ENCODE data around the gene RPA1. TPM values are rescaled to one million over a fixed set of nuclear protein-coding genes. Genes with fewer than 3 reads are reported as not detected.

Gene RPA1
- total and polyA plus RNA-seq, 10 of the 15 experiments (the other 5 are each of a cell fraction or from before 2014, with no cell fraction given) = 35.9 to 198 (median 71.2) TPM

- H3K36me3 ChIP-seq (ENCODE audit: control insufficient read depth in 2 of 2, insufficient read depth in 2 of 2, low read length in 1 of 2) = peaks cover 4 to 6% of the 10 kb centered on the region in 2 experiments; a peak in 3 of 4 replicates
- H3K27ac ChIP-seq (ENCODE audit: control insufficient read depth, insufficient read depth) = no peak overlapping the region
- ChIA-PET RAD21 (ENCODE audit: unreplicated experiment) (no interaction called here), SMC1A (ENCODE audit: uncharacterized antibody, unreplicated experiment) (no interaction called here), POLR2A (no interaction called here), CTCF (interaction anchor here (1.5 kb wide), 1 partner anchor 54 kb away, joined by 3 read pairs; no protein-coding TSS in a partner anchor)
- H4K20me1 ChIP-seq (ENCODE audit: control insufficient read depth, insufficient read depth) = no peaks in the 10 kb centered on the region
- DNase-seq (ENCODE audit: low read depth, low spot score) = no peak
- 96% methylated on average over 20 of the region's 20 CpGs for WGBS (ENCODE audit: insufficient coverage, insufficient replicate concordance, low lambda C conversion rate, missing lambda C conversion rate)
- no peaks in the 10 kb centered on the region for H3K9me3 ChIP-seq (replicated peaks; ENCODE audit: control insufficient read depth, insufficient read depth, low read length)
- no peaks in the 10 kb centered on the region for H3K79me2 ChIP-seq (ENCODE audit: control insufficient read depth, insufficient read depth, low read length)
- ATAC-seq = no peak
- no peak overlapping the region for H2AFZ ChIP-seq (ENCODE audit: control insufficient read depth, low read depth, low read length)
- FAIRE-seq = no peak
- no peak overlapping the region for H3K9ac ChIP-seq (ENCODE audit: control insufficient read depth, insufficient read depth, low read length)
- no peak overlapping the region for H3K4me3 ChIP-seq
- intact Hi-C loops (cut with micrococcal nuclease; ENCODE audit: unreplicated experiment) = no loop called here
- BruUV-seq (replicated peaks) = no TSS peak
- no peak for TF ChIP-seq MLLT1 (IDR thresholded peaks at IDR 0.05)
- TF ChIP-seq USF2 (IDR thresholded peaks at IDR 0.05; ENCODE audit: borderline replicate concordance, low read depth, low read length) = no peak
- no peak for TF ChIP-seq CHD1 (IDR thresholded peaks at IDR 0.05; ENCODE audit: low read depth, low read length)
- H3K27me3 ChIP-seq (replicated peaks in 1 of 2; ENCODE audit: control insufficient read depth in 2 of 2, insufficient read depth in 2 of 2, low read length in 1 of 2) = no peaks in the 10 kb centered on the region
- H3K4me1 ChIP-seq (ENCODE audit: control insufficient read depth, insufficient read depth, low read length) = no peaks in the 10 kb centered on the region
- no peak overlapping the region for H3K4me2 ChIP-seq (ENCODE audit: control insufficient read depth, insufficient read depth)
- in situ Hi-C loops (cut with MboI) = no loop called here
Measured at GRCh38 chr17:1810450-1811103, 19.2 kb upstream of the RPA1 start.

- no peak for DNase-seq (ENCODE audit: low read depth, low spot score)
- ChIA-PET CTCF (interaction anchor here (0.9 to 2.1 kb wide), 3 partner anchors 10 to 91 kb away, joined by 4 to 5 read pairs (median 4); no protein-coding TSS in a partner anchor), RAD21 (ENCODE audit: unreplicated experiment) (no interaction called here), POLR2A (no interaction called here), SMC1A (ENCODE audit: uncharacterized antibody, unreplicated experiment) (no interaction called here)
- H2AFZ ChIP-seq (ENCODE audit: control insufficient read depth, low read depth, low read length) = no peak overlapping the region
- intact Hi-C loops (cut with micrococcal nuclease; ENCODE audit: unreplicated experiment) (no loop called here), in situ Hi-C loops (cut with MboI) (no loop called here)
- no peak overlapping the region for H3K4me3 ChIP-seq
- BruUV-seq (replicated peaks) = no TSS peak
- no peak for FAIRE-seq
- no peak for TF ChIP-seq NR2C1 (IDR thresholded peaks at IDR 0.05)
- no peak for TF ChIP-seq USF1 (IDR thresholded peaks at IDR 0.05; ENCODE audit: borderline replicate concordance, extremely low read length, insufficient read depth, low read depth, low read length)
- TF ChIP-seq FOS (IDR thresholded peaks at IDR 0.05; ENCODE audit: borderline replicate concordance, extremely low read depth, insufficient read length) = no peak
- H3K27ac ChIP-seq (ENCODE audit: control insufficient read depth, insufficient read depth) = no peak overlapping the region
- 95% methylated on average over 5 of the region's 5 CpGs for WGBS (ENCODE audit: insufficient coverage, insufficient replicate concordance, low lambda C conversion rate, missing lambda C conversion rate)
- no peaks in the 10 kb centered on the region for H3K27me3 ChIP-seq (replicated peaks in 1 of 2; ENCODE audit: control insufficient read depth in 2 of 2, insufficient read depth in 2 of 2, low read length in 1 of 2)
- no peaks in the 10 kb centered on the region for H3K4me1 ChIP-seq (ENCODE audit: control insufficient read depth, insufficient read depth, low read length)
- no peak for ATAC-seq
- no peak overlapping the region for H3K4me2 ChIP-seq (ENCODE audit: control insufficient read depth, insufficient read depth)
- H3K79me2 ChIP-seq (ENCODE audit: control insufficient read depth, insufficient read depth, low read length) = no peaks in the 10 kb centered on the region
- peaks cover 4 to 6% of the 10 kb centered on the region in 2 experiments; a peak in 3 of 4 replicates for H3K36me3 ChIP-seq (ENCODE audit: control insufficient read depth in 2 of 2, insufficient read depth in 2 of 2, low read length in 1 of 2)
- no peak overlapping the region for H3K9ac ChIP-seq (ENCODE audit: control insufficient read depth, insufficient read depth, low read length)
- no peaks in the 10 kb centered on the region for H4K20me1 ChIP-seq (ENCODE audit: control insufficient read depth, insufficient read depth)
- H3K9me3 ChIP-seq (replicated peaks; ENCODE audit: control insufficient read depth, insufficient read depth, low read length) = no peaks in the 10 kb centered on the region
Measured at GRCh38 chr17:1813088-1813487, 16.7 kb upstream of the RPA1 start.
